ENCODE measurements around the gene KCNMA1. TPM values are rescaled to one million over a fixed set of nuclear protein-coding genes. Genes with fewer than 3 reads are reported as not detected.

Gene KCNMA1
- total and polyA plus RNA-seq, 7 experiments from 2014 or later = 0.42 TPM; not detected in 6

DNA sequence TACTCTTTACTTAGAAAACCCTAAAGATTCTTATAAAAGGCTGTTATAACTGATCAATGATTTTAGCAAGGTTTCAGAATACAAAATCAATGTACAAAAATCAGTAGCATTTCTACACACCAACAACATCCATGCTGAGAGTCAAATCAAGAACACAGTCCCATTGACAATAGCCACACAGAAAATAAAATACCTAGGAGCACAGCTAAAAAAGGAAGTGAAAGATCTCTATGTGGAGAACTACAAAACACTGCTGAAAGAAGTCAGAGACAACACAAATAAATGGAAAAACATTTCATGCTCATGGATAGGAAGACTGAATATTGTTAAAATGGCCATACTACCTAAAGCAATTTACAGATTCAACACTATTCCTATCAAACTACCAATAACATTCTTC, 427.0 kb downstream of the KCNMA1 start:
- Histone ChIP-seq H3K4me3 (ENCODE audit: low read length) (no peak overlapping the region), H3K27me3 (ENCODE audit: control insufficient read depth in 2 of 2, insufficient read depth in 2 of 2, low read length in 2 of 2) (peaks cover 0 to 2% of the 10 kb centered on the region in 2 donors), H3K9me3 (ENCODE audit: control insufficient read depth in 2 of 3, low read length in 3 of 3) (no peaks in the 10 kb centered on the region), H3K4me1 (ENCODE audit: control insufficient read depth in 2 of 2, insufficient read depth in 2 of 2, low read length in 2 of 2) (no peaks in the 10 kb centered on the region), H3K36me3 (ENCODE audit: control insufficient read depth in 2 of 3, insufficient read depth in 3 of 3, low read length in 3 of 3) (no peaks in the 10 kb centered on the region), H3K27ac (ENCODE audit: low read depth, low read length) (no peak overlapping the region)
- no peak overlapping the region for H3K27ac Mint-ChIP-seq
- DNase-seq = no peak
- no peaks in the 10 kb centered on the region for H3K36me3 Mint-ChIP-seq
- no peaks in the 10 kb centered on the region for H3K4me1 Mint-ChIP-seq
- ChIA-PET CTCF (no interaction called here), POLR2A (no interaction called here)
- intact Hi-C loops (cut with micrococcal nuclease) = no loop called here
- peaks cover 0 to 4% (median 0%) of the 10 kb centered on the region in 11 donors for H3K9me3 Mint-ChIP-seq
- H3K27me3 Mint-ChIP-seq = peaks cover 3 to 22% (median 5%) of the 10 kb centered on the region in 5 donors
- no peak overlapping the region for H3K4me3 Mint-ChIP-seq
- ATAC-seq = no peak

DNA sequence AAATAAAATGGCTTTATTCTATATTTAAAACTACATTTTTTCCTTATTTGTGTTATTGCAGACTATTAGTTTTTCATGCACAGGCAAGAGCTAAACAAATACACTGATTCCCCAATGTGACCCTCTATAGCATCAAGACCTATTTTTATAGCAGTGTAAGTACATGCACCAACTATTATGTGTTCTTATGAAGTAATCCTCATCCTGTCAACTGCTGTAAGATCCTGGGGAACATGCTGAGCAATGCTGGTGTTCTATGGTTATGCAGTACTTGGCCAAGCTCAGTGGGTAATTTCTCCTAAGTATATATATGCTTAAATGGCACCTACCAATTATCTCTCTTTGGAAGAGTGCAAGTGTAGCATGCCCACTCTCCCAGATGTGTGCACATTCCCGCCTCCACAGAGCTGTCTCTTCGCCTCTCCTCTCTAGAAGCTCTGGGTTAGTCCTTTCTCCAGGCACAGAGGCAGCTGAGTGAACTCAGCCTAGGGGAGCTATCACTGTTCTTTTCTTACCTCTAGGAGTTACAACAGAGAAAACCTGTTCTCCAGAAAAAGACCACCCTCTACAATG, 428.8 kb downstream of the KCNMA1 start:
- H3K27me3 Mint-ChIP-seq = peaks cover 3 to 30% (median 15%) of the 10 kb centered on the region in 5 donors
- ChIA-PET CTCF (no interaction called here), POLR2A (no interaction called here)
- no peaks in the 10 kb centered on the region for H3K4me1 Mint-ChIP-seq
- H3K4me3 Mint-ChIP-seq = no peak overlapping the region
- no peak for DNase-seq
- H3K36me3 ChIP-seq (ENCODE audit: control insufficient read depth in 2 of 3, insufficient read depth in 3 of 3, low read length in 3 of 3) = no peaks in the 10 kb centered on the region
- H3K4me1 ChIP-seq (ENCODE audit: control insufficient read depth in 2 of 2, insufficient read depth in 2 of 2, low read length in 2 of 2) = no peaks in the 10 kb centered on the region
- no peak overlapping the region for H3K4me3 ChIP-seq (ENCODE audit: low read length)
- no peak for ATAC-seq
- no peaks in the 10 kb centered on the region for H3K9me3 ChIP-seq (ENCODE audit: control insufficient read depth in 2 of 3, low read length in 3 of 3)
- H3K27me3 ChIP-seq (ENCODE audit: control insufficient read depth in 2 of 2, insufficient read depth in 2 of 2, low read length in 2 of 2) = peaks cover 0 to 2% of the 10 kb centered on the region in 2 donors
- H3K9me3 Mint-ChIP-seq = peaks cover 0 to 7% (median 3%) of the 10 kb centered on the region in 11 donors
- no peaks in the 10 kb centered on the region for H3K36me3 Mint-ChIP-seq
- intact Hi-C loops (cut with micrococcal nuclease) = no loop called here
- H3K27ac ChIP-seq (ENCODE audit: low read depth, low read length) = no peak overlapping the region
- H3K27ac Mint-ChIP-seq = no peak overlapping the region

DNA sequence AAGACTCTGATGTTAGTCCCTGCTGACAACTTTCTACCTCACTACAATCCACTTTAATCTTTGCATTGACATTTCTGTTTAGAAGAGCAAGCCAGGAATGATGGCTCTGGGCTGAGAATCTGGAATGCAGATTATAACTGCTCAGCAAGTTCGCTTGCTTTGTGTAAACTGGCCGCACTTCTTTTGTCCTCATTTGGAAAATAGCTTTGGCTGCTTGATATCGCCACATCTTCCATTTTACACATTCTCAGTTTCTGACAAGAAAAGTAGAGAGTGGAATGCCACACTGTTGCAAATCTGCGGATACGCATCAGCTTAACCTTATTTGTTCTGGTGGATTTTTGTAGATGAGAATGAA, 429.8 kb downstream of the KCNMA1 start:
- ATAC-seq (no peak), DNase-seq (no peak)
- intact Hi-C loops (cut with micrococcal nuclease) = no loop called here
- Histone ChIP-seq H3K9me3 (ENCODE audit: control insufficient read depth in 2 of 3, low read length in 3 of 3) (no peaks in the 10 kb centered on the region), H3K36me3 (ENCODE audit: control insufficient read depth in 2 of 3, insufficient read depth in 3 of 3, low read length in 3 of 3) (no peaks in the 10 kb centered on the region), H3K27me3 (ENCODE audit: control insufficient read depth in 2 of 2, insufficient read depth in 2 of 2, low read length in 2 of 2) (peaks cover 0 to 2% of the 10 kb centered on the region in 2 donors), H3K27ac (ENCODE audit: low read depth, low read length) (no peak overlapping the region), H3K4me1 (ENCODE audit: control insufficient read depth in 2 of 2, insufficient read depth in 2 of 2, low read length in 2 of 2) (no peaks in the 10 kb centered on the region), H3K4me3 (ENCODE audit: low read length) (no peak overlapping the region)
- Mint-ChIP-seq H3K27ac (no peak overlapping the region), H3K4me1 (no peaks in the 10 kb centered on the region), H3K9me3 (peaks cover 0 to 7% (median 3%) of the 10 kb centered on the region in 11 donors), H3K27me3 (peaks cover 9 to 36% (median 21%) of the 10 kb centered on the region in 5 donors), H3K36me3 (no peaks in the 10 kb centered on the region), H3K4me3 (no peak overlapping the region)
- POLR2A ChIA-PET = no interaction called here
- CTCF ChIA-PET = no interaction called here

DNA sequence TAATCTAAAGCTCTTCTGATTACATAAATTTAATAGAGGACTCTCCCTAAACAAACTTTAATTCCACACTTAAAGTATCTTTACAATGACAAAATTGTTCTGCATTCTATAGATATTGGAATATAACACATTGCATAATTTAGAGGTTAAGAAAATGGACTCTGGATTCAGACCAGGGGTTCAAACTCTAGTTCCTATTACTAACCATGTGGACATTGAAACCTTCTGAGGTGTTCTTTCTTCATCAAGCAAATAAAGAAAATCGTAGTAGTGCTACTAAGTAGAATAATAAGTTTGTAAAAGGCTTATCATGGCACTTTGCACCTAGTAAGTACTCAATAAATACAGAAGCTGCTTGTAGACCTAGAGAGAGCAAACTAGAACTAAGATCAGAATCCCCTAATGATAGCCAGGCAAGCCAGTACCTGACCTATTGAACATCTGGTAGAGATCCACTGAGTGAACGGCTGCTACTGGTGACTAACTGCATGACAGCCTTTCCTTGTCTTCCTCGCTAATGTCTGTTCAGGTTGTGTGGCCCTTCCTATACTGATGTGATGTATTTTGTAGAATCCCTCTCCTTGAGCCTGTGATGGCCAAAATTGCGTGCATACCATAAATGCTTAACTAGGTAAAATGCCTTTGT, 430.3 kb downstream of the KCNMA1 start:
- intact Hi-C loops (cut with micrococcal nuclease) = no loop called here
- CTCF ChIA-PET = no interaction called here

DNA sequence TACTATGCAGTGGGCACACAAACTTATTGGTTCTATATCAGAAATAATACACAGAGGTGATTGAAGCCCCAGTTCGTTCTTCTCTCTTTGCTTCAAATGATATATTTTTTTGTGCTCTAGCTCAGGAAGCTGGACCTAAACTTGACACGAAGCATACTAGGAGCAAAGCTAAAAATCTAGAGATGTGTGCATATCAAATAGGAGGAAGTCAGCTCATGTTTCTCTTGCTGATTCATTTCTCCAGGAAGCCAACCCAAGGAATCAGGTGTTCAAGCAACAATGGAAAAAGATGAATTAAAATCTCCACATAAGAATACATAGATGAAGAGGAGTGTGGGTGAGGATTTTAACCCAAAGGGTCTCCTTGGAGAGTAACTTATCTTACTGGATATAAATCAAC, 432.5 kb downstream of the KCNMA1 start:
- peaks cover 0 to 7% (median 0%) of the 10 kb centered on the region in 11 donors for H3K9me3 Mint-ChIP-seq
- ChIA-PET CTCF (no interaction called here), POLR2A (no interaction called here)
- intact Hi-C loops (cut with micrococcal nuclease) = no loop called here
- Histone ChIP-seq H3K27me3 (ENCODE audit: control insufficient read depth in 2 of 2, insufficient read depth in 2 of 2, low read length in 2 of 2) (peaks cover 0 to under 1% of the 10 kb centered on the region in 2 donors), H3K27ac (ENCODE audit: low read depth, low read length) (no peak overlapping the region), H3K4me1 (ENCODE audit: control insufficient read depth in 2 of 2, insufficient read depth in 2 of 2, low read length in 2 of 2) (no peaks in the 10 kb centered on the region), H3K4me3 (ENCODE audit: low read length) (no peak overlapping the region), H3K9me3 (ENCODE audit: control insufficient read depth in 2 of 3, low read length in 3 of 3) (no peaks in the 10 kb centered on the region), H3K36me3 (ENCODE audit: control insufficient read depth in 2 of 3, insufficient read depth in 3 of 3, low read length in 3 of 3) (no peaks in the 10 kb centered on the region)
- ATAC-seq = no peak
- no peak overlapping the region for H3K27ac Mint-ChIP-seq
- no peaks in the 10 kb centered on the region for H3K4me1 Mint-ChIP-seq
- no peak for DNase-seq
- H3K4me3 Mint-ChIP-seq = no peak overlapping the region
- peaks cover 9 to 49% (median 29%) of the 10 kb centered on the region in 5 donors for H3K27me3 Mint-ChIP-seq
- no peaks in the 10 kb centered on the region for H3K36me3 Mint-ChIP-seq

More for the DNA sequence above, 430.3 kb downstream of the KCNMA1 start:
- Histone ChIP-seq H3K4me1 (ENCODE audit: control insufficient read depth in 2 of 2, insufficient read depth in 2 of 2, low read length in 2 of 2) (no peaks in the 10 kb centered on the region), H3K27me3 (ENCODE audit: control insufficient read depth in 2 of 2, insufficient read depth in 2 of 2, low read length in 2 of 2) (peaks cover 0 to 2% of the 10 kb centered on the region in 2 donors), H3K9me3 (ENCODE audit: control insufficient read depth in 2 of 3, low read length in 3 of 3) (no peaks in the 10 kb centered on the region), H3K4me3 (ENCODE audit: low read length) (no peak overlapping the region), H3K36me3 (ENCODE audit: control insufficient read depth in 2 of 3, insufficient read depth in 3 of 3, low read length in 3 of 3) (no peaks in the 10 kb centered on the region), H3K27ac (ENCODE audit: low read depth, low read length) (no peak overlapping the region)
- no peaks in the 10 kb centered on the region for H3K36me3 Mint-ChIP-seq
- ATAC-seq (no peak), DNase-seq (no peak)
- peaks cover 9 to 36% (median 21%) of the 10 kb centered on the region in 5 donors for H3K27me3 Mint-ChIP-seq
- POLR2A ChIA-PET = no interaction called here
- H3K9me3 Mint-ChIP-seq = peaks cover 0 to 7% (median 3%) of the 10 kb centered on the region in 11 donors
- no peak overlapping the region for H3K27ac Mint-ChIP-seq
- no peaks in the 10 kb centered on the region for H3K4me1 Mint-ChIP-seq
- H3K4me3 Mint-ChIP-seq = no peak overlapping the region

DNA sequence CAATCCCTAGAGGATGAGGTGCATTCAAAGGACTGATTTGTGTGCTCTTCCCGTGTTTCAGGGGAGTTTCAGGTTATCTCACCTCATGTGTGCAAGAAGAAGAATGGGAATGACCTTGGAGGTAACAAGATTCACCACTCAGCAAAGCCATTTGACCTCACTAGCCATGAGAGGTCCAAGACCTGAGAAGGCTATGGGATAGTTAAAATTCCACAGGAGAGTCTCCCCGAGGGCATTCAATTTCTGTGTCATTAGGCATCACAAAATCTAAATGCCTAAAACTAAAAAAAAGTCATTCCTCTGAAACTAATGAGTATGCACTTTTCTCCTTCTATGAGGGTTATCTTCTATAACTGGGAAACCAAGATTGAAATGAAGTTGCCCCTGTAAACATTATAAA, 433.4 kb downstream of the KCNMA1 start:
- CTCF ChIA-PET = no interaction called here

DNA sequence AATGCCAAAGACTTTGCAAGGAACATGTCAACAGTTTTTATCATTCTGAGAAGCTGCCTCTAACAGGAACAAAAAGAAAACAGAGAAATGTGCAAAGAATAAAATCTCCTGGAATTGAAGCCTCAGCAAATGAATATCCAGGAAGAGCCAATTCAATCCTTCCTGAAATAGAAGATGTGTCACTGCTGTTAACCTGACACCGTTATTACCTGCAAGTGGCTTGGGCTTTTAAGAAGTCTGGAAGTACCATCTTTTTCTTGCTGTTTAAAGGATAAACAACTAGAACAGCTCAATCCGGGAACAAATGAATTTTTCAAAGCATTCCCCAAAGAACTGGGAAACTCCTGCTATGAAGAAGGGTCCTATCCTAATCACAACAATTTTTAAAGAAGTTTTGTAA, 434.8 kb downstream of the KCNMA1 start:
- ChIA-PET CTCF (interaction anchor here (0.6 kb wide), 1 partner anchor 382 kb away, joined by 3 read pairs; no protein-coding TSS in a partner anchor), POLR2A (no interaction called here)
- Histone ChIP-seq H3K36me3 (ENCODE audit: control insufficient read depth in 2 of 3, insufficient read depth in 3 of 3, low read length in 3 of 3) (no peaks in the 10 kb centered on the region), H3K4me1 (ENCODE audit: control insufficient read depth in 2 of 2, insufficient read depth in 2 of 2, low read length in 2 of 2) (no peaks in the 10 kb centered on the region), H3K27ac (ENCODE audit: low read depth, low read length) (no peak overlapping the region), H3K27me3 (ENCODE audit: control insufficient read depth in 2 of 2, insufficient read depth in 2 of 2, low read length in 2 of 2) (no peaks in the 10 kb centered on the region), H3K9me3 (ENCODE audit: control insufficient read depth in 2 of 3, low read length in 3 of 3) (no peaks in the 10 kb centered on the region), H3K4me3 (ENCODE audit: low read length) (no peak overlapping the region)
- no peaks in the 10 kb centered on the region for H3K36me3 Mint-ChIP-seq
- intact Hi-C loops (cut with micrococcal nuclease) = no loop called here
- no peak overlapping the region for H3K4me3 Mint-ChIP-seq
- DNase-seq (no peak), ATAC-seq (no peak)
- H3K27ac Mint-ChIP-seq = no peak overlapping the region
- H3K4me1 Mint-ChIP-seq = no peaks in the 10 kb centered on the region
- peaks cover 0 to 7% (median 0%) of the 10 kb centered on the region in 11 donors for H3K9me3 Mint-ChIP-seq
- H3K27me3 Mint-ChIP-seq = peaks cover 12 to 46% (median 23%) of the 10 kb centered on the region in 5 donors

More for the DNA sequence above, 433.4 kb downstream of the KCNMA1 start:
- no peak for DNase-seq
- Histone ChIP-seq H3K27me3 (ENCODE audit: control insufficient read depth in 2 of 2, insufficient read depth in 2 of 2, low read length in 2 of 2) (no peaks in the 10 kb centered on the region), H3K36me3 (ENCODE audit: control insufficient read depth in 2 of 3, insufficient read depth in 3 of 3, low read length in 3 of 3) (no peaks in the 10 kb centered on the region), H3K4me3 (ENCODE audit: low read length) (no peak overlapping the region), H3K9me3 (ENCODE audit: control insufficient read depth in 2 of 3, low read length in 3 of 3) (no peaks in the 10 kb centered on the region), H3K4me1 (ENCODE audit: control insufficient read depth in 2 of 2, insufficient read depth in 2 of 2, low read length in 2 of 2) (no peaks in the 10 kb centered on the region), H3K27ac (ENCODE audit: low read depth, low read length) (no peak overlapping the region)
- peaks cover 0 to 7% (median 0%) of the 10 kb centered on the region in 11 donors for H3K9me3 Mint-ChIP-seq
- no peaks in the 10 kb centered on the region for H3K36me3 Mint-ChIP-seq
- no peak overlapping the region for H3K27ac Mint-ChIP-seq
- no peak for ATAC-seq
- POLR2A ChIA-PET = no interaction called here
- peaks cover 12 to 49% (median 23%) of the 10 kb centered on the region in 5 donors for H3K27me3 Mint-ChIP-seq
- intact Hi-C loops (cut with micrococcal nuclease) = no loop called here
- no peaks in the 10 kb centered on the region for H3K4me1 Mint-ChIP-seq
- H3K4me3 Mint-ChIP-seq = no peak overlapping the region

Data from naive thymus-derived CD4-positive, alpha-beta T cell (primary cell).